GM18861 (cell line): ENCODE data around the gene KCNK15.
"Not testable (repeated sequence)": the region's sequence is repeated elsewhere in the genome, so short reads cannot be mapped to it uniquely, and the experiment has no call there.

Experiments
- ATAC-seq: cut with Tn5 transposase; IDR thresholded peaks from one replicate; pipeline ENCODE4 v1.9.1; 2021; ENCODE audit not compliant: unreplicated experiment

KCNK15 gene

DNA sequence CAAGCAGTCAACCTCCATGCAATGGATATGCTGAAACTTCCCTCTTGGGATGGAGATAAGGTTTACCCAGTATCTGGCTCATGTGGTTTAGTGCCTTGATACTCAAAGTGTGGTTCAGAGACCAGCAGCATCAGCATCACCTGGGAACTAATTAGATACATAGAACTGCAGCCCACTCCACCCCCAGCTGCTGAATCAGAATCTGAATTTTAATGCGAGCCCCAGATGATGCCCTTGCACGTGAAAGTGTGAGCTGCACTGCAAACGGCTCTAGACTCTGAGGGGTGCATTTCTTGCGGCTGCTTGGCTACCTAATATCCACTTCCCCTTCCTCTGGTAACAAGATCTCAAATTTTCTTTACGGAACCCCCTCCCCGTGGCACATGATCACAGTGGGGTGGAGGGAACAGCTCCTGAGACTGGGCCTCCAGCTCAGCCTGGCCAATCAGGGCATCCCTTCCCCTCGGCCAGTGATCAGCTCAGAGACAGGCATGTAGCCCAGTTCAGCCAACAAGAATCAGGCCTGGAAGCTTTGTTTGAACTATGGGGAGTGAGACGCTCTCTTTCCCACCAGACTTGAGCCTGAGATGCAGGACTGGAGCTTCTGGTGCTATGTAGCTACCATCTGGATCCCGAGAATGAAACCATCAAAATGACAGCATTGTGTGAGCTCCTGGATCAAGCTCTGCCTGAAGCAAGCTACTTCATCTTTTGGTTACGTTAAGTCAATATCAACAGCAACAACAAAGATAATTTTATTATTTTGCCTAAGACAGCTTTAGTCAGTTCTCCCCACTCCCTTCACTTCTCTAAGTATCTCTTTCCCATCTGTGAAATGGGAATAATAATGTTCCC, 12.8 kb downstream of the KCNK15 start:
- ATAC-seq: no peak

DNA sequence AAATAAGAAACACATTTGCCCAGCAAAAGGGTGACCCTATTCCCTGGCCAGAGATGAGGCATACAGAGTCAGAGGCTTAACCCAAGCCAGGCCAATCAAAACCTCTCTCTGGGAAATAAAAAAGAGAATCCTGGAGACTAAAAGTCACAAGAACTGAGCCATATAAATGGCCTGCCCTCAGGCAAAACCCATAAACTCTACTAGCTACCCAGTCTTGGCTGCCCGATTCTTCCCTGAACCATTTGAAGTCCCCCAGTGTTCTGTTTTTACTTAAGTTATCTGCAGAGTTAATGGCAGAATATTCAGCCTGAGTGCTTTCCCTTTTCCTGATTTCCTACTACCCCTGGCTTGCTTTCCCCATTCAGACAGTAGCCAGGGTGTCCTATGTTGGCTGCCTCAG, 13.9 kb downstream of the KCNK15 start:
- ATAC-seq: no peak

DNA sequence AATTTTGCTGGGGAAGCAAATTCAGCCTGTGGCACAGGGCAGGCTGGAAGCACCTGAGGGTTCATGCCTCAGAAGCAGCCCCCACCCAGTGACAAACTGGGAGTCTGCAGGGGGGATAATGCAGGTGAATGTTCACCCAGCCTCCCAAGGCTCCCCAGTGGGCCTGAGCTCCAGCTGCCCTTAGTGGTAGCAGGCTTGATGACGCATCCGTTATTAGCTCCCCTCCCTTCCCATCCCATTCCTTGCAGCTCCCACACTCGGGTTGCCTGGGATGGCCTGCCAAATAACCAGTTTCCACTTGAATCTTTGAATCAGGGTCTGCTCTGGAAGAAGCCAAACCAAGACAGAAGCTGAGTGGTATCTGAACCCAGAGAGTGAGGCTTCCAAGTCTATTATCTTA, 15.8 kb downstream of the KCNK15 start:
- ATAC-seq: no peak

GRCh38 chr20:44762466-44763140, 16.9 kb downstream of the KCNK15 start:
- no peak for ATAC-seq

- not testable (repeated sequence) for ATAC-seq
These were observed 18.1 kb downstream of the KCNK15 start for GRCh38 chr20:44763798-44764197.

DNA sequence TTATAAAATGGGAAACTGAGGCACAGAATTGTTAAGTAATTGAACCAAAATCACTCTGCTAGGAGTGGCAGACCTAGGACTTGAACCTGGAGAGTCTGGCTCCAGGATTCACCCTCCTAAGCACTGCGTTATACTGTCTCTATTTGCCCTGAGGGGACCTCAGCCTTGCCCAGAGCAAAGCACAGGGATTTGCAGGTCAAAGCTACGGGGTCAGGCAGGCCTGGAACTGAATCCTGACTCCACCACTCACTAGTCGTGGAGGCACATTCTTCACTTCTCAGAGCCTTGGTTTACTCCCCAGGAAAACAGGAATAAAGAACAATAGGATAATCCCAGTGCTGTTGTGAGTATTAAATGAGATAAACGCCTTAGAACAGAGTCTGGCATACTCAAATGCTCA, 19.4 kb downstream of the KCNK15 start:
- ATAC-seq: no peak

GRCh38 chr20:44765701-44766347, 20.2 kb downstream of the KCNK15 start:
- no peak for ATAC-seq

DNA sequence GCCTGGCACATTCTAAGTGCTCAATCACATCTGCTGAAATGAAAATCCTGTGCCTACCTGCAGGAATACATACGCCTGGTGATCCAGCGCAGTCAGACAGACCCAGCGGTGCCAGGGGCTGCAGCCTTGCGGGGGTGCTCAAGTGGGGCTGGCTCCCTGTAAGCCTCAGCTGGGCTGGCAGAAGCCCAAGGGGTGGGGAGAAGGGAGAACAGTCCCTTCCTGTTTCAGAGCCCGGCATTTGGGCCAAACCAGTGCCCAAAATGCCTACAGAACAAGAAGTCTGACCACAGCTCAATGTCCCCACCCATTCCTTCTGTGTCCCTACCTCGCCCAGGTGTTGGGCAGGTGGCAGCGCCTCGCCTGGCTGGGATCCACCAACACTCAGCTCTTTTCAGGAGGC, 22.6 kb downstream of the KCNK15 start:
- ATAC-seq: no peak

- ATAC-seq: no peak
These were observed 23.3 kb downstream of the KCNK15 start for GRCh38 chr20:44768854-44769480.

DNA sequence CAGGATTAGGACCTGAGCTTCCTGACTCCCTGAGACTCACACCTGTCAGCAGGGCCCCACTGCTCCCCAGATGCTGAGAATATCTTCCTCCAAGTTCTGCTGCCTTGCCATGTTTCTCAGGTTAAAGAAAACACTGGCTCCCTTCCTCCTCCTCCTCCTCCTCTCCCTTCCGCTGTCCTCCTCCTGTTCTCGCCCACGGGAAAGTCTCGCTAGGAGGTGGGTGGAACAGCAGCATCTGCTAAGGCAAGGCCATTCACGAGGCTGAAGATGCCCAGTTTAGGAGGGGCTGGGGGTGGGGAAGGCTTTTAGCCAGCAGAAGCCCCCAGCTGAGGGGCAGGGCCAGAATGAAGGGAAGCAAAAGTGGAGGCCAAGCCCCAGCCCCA, 23.8 kb downstream of the KCNK15 start:
- ATAC-seq: no peak

- ATAC-seq: no peak
These were observed 25.0 kb downstream of the KCNK15 start for GRCh38 chr20:44770484-44771171.

- no peak for ATAC-seq
These were observed 25.5 kb downstream of the KCNK15 start for GRCh38 chr20:44771172-44771535.

DNA sequence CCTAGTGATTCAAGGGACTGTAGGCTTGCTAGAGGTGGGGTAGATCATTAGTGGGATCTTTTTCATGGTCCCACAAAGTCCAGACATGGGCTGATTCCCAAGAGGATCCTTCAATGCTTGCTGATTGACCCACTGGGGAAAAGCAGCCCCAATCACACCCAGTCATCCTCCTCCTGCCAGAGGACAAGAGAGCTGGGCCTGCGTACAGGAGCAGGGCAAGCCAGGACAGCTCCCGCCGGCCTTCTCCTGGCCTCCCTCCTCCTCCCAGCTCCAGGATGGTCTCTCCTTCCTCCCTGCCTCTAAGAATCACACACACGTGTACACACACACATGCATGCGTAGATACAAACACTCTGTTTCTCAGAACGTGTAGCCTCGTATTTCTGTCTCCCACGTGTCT, 27.0 kb downstream of the KCNK15 start:
- ATAC-seq: no peak

DNA sequence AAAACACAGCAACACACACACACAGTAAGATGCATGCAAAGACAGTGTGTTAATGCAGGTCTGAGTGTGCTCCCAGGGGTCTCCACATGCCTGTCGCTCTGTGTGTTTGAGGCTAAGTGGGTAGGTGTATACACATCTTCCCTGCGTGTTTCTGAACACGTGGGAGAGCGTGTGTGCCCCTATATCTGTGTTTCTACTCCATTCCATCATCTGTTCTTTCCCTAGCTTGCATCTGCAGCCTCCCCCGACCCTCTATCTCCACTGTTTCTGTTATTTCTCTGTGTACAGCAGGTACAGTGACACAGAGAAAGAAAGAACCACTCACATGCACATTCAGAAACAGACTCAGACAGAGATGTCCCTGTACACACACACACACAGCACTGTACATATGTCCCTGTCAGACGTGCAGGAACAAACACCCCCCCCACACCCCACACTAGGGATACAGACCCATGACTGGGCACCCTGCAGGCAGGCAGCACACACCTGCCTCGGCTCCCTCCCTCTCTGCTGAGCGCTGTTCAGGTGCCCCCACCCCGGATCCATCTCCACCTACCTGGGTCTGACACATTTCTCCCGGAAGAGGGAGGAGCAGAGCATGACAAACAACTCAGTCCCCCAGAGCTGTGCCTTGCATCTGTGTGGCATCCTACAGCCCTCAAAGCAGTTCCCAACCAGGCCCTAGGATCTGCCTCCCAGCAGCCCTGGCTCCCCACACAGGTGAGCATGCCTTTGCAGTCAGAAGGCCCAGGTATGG, 27.6 kb downstream of the KCNK15 start:
- no peak for ATAC-seq

DNA sequence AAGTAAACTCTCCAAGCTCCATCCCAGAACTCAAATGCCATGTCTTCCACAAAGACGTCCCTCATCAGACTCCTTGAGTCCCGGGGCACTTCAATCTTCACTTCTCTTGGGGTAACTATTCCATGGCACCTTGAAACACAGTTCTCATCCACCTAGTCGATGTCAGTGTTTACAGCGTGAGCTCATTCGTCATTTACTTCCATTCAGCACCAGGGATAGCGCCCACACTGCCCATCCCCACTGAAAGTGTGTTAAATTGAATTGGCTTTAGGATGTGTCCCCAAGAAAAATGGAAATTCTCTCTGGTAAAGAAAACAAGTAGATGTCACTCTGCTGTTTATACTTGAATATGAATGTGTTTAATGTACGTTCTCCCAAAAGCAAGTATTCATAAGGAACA, 31.3 kb downstream of the KCNK15 start:
- ATAC-seq: no peak

DNA sequence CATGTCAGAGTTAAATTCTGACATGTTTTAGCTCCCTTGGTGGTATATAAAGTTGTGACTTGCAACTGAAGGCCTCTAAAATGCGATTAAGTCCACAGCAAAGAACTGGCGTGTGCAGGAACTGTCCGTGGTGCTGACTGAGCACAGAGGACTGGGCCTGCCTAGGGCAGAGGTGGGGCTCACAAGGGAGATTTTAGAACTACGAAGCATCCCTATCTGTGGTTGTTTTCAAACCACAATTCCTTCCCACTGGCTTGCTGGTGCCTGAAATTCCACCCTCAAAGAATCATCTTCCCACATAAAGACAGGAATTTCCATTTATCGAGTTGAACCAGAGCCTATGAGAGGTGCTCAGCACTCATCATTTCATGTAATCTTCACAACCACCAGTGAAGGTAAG, 34.6 kb downstream of the KCNK15 start:
- no peak for ATAC-seq

- ATAC-seq: no peak
These were observed 35.5 kb downstream of the KCNK15 start for GRCh38 chr20:44781118-44781517.

DNA sequence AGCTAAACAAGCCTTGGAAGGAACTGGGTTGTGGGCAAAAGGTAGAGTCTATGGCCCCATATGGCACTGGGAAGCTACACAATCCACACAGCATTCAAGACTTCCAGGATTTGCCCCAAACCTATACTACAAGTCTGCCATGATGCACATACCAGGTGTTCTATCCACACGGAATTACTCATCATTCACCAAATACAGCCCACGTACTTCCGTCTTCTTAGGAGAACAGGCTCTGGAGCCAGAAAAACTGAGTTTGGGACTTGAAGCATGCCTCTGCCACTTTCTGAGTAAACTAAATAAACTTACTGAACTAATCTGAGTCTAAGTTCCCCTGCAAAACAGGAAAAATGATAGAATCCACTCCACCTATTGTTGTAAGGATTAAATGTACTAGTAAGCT, 36.1 kb downstream of the KCNK15 start:
- ATAC-seq: no peak

GRCh38 chr20:44784688-44785087, 39.0 kb downstream of the KCNK15 start:
- no peak for ATAC-seq

DNA sequence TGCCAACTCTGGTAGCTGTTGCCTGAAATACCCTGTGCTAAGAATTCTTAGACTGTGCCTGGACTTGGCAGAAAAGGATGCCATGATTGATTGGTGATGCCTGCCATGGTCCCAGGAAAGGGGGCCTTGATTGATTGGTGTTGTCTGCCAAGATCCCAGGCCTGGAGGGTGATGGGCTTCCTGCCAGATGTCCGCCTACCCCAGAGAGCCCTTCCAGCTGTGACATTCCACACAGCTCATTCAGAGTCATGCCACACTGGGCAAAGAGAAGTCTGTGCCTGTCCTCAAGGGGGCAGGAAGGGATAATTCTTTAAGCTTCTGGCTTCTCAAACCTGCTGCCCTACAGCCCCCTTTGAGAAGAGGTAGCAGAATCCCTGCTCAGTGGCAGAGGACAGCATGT, 40.1 kb downstream of the KCNK15 start:
- ATAC-seq: no peak
